Endothelial cell (in vitro differentiated cells): ENCODE results near the gene SLC44A3. TPM values are rescaled to one million over a fixed set of nuclear protein-coding genes. Genes with fewer than 3 reads are reported as not detected.

Source experiments
- DNase-seq: peaks from one replicate; pipeline ENCODE4 v3.0.0; 2021; ENCODE audit warnings: low spot score
- H3K27ac Mint-ChIP-seq: one replicate; pipeline ENCODE4 v1.8.0; 2021; ENCODE audit warnings: mixed read lengths, inconsistent platforms; ENCODE audit not compliant: unreplicated experiment
- H3K27me3 Mint-ChIP-seq: one replicate; pipeline ENCODE4 v1.8.0; 2021; ENCODE audit warnings: mild to moderate bottlenecking, moderate library complexity, mixed read lengths, inconsistent platforms; ENCODE audit not compliant: unreplicated experiment
- H3K36me3 Mint-ChIP-seq: one replicate; pipeline ENCODE4 v1.8.0; 2021; ENCODE audit warnings: mild to moderate bottlenecking, low read depth, mixed read lengths, inconsistent platforms; ENCODE audit not compliant: unreplicated experiment
- H3K4me1 Mint-ChIP-seq: one replicate; pipeline ENCODE4 v1.8.0; 2021; ENCODE audit warnings: mild to moderate bottlenecking, mixed read lengths, inconsistent platforms; ENCODE audit not compliant: unreplicated experiment
- H3K4me3 Mint-ChIP-seq: one replicate; pipeline ENCODE4 v1.8.0; 2021; ENCODE audit warnings: mild to moderate bottlenecking, mixed read lengths, inconsistent platforms; ENCODE audit not compliant: unreplicated experiment
- H3K9me3 Mint-ChIP-seq: one replicate; pipeline ENCODE4 v1.8.0; 2021; ENCODE audit warnings: mixed read lengths, inconsistent platforms; ENCODE audit not compliant: unreplicated experiment
- CTCF ChIP-seq: fragments of 200-600 bp; sonication (generic); IDR thresholded peaks from one replicate; pipeline ENCODE4 v1.5.0; 2021; ENCODE audit warnings: antibody characterized with exemption; ENCODE audit not compliant: unreplicated experiment
- total RNA-seq: library from RNA; stranded (reverse); fragmentation: NEBNext Ultra II Directional; extraction: Animal tissue kit (Norgen Biotek cat#: 25700); gene quantifications from one replicate; pipeline ENCODE4 v1.2.1, GENCODE V29; 2021; ENCODE audit not compliant: unreplicated experiment

The SLC44A3 gene
- total RNA-seq, 1 donor from 2014 or later = 2.7 TPM

DNA sequence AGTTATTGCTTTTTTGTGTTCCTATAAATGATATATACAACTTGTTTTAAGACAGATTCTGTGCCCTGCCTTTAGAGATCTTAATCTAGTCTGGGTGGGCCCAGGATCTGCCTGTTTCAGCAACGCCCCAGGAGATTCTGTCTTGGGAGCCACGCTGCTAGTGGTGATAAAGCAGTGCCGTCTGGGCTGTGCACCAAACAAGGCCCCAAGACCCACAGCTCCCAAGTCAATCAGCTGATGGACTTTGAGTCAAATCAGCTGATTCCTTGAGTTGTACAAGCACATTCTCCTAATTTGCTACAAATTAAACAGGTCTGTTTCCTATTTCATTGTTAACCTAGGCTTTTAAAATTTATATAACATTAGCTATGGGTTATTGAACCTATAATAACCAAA lies 15.7 kb upstream of the SLC44A3 start:
- TF ChIP-seq CTCF = no peak

GRCh38 chr1:94805912-94806311 lies 14.2 kb upstream of the SLC44A3 start:
- peak; percentile 62 for DNase-seq
- peaks cover 19% of the 10 kb centered on the region for H3K4me1 Mint-ChIP-seq
- H3K27ac Mint-ChIP-seq = no peak overlapping the region

More for the DNA sequence above, 15.7 kb upstream of the SLC44A3 start:
- no peak for DNase-seq
- Mint-ChIP-seq H3K4me1 (peaks cover 19% of the 10 kb centered on the region), H3K27ac (no peak overlapping the region), H3K4me3 (no peak overlapping the region), H3K36me3 (no peaks in the 10 kb centered on the region), H3K9me3 (no peaks in the 10 kb centered on the region), H3K27me3 (peaks cover 2% of the 10 kb centered on the region)

DNA sequence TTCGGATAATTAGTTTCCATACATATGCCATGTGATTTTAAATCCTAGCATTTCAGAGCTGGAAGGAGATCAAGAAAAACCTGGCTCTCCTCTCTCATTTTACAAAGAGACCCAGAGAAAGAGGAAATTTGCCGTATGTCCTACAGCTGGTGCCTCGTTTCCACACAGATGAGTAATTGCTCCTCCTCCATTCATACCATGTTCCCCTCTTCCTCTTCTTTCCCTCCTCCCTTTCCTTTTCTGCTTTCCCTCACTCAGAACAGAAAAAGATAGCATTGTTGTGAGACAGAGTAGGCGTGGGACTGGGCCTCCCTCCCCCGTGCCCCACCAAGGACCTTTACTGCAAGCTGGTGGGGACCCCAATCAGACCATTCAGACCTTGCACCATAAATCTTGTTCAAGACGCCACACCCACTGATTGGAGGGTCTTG lies 13.7 kb upstream of the SLC44A3 start:
- Mint-ChIP-seq H3K9me3 (no peaks in the 10 kb centered on the region), H3K36me3 (no peaks in the 10 kb centered on the region), H3K4me1 (peaks cover 19% of the 10 kb centered on the region), H3K27ac (no peak overlapping the region), H3K27me3 (peaks cover 2% of the 10 kb centered on the region), H3K4me3 (no peak overlapping the region)
- no peak for DNase-seq
- TF ChIP-seq CTCF = no peak

More at GRCh38 chr1:94805912-94806311, 14.2 kb upstream of the SLC44A3 start:
- no peaks in the 10 kb centered on the region for H3K9me3 Mint-ChIP-seq
- TF ChIP-seq CTCF = peak; percentile 95
- H3K27me3 Mint-ChIP-seq = peaks cover 2% of the 10 kb centered on the region
- H3K4me3 Mint-ChIP-seq = no peak overlapping the region
- no peaks in the 10 kb centered on the region for H3K36me3 Mint-ChIP-seq

GRCh38 chr1:94807742-94808491 lies 12.2 kb upstream of the SLC44A3 start:
- no peak overlapping the region for H3K4me3 Mint-ChIP-seq
- H3K27ac Mint-ChIP-seq = no peak overlapping the region
- peaks cover 2% of the 10 kb centered on the region for H3K27me3 Mint-ChIP-seq
- H3K9me3 Mint-ChIP-seq = peaks cover 7% of the 10 kb centered on the region
- peaks cover 18% of the 10 kb centered on the region for H3K4me1 Mint-ChIP-seq
- DNase-seq = no peak
- TF ChIP-seq CTCF = no peak
- peaks cover 6% of the 10 kb centered on the region for H3K36me3 Mint-ChIP-seq

GRCh38 chr1:94808669-94809068 lies 11.5 kb upstream of the SLC44A3 start:
- Mint-ChIP-seq H3K27me3 (no peaks in the 10 kb centered on the region), H3K4me1 (peaks cover 15% of the 10 kb centered on the region), H3K9me3 (peaks cover 7% of the 10 kb centered on the region), H3K27ac (no peak overlapping the region), H3K4me3 (no peak overlapping the region), H3K36me3 (peaks cover 6% of the 10 kb centered on the region)
- no peak for TF ChIP-seq CTCF
- DNase-seq = no peak
